SK-MEL-5 (cell line): ENCODE measurements around the gene CD82. TPM values are rescaled to one million over a fixed set of nuclear protein-coding genes. Genes with fewer than 3 reads are reported as not detected.
"Not testable (repeated sequence)": the region's sequence is repeated elsewhere in the genome, so short reads cannot be mapped to it uniquely, and the experiment has no call there.

Source experiments
- DNase-seq: peaks from one replicate; pipeline ENCODE4 v3.0.0-alpha.2; 2016; ENCODE audit warnings: low read depth, low spot score
- in situ Hi-C: cut with HindIII; loops from 2 replicates; pipeline ENCODE4 v1.10.0; 2016; ENCODE audit warnings: low sequenced_read_pairs, high pct_unique_total_duplicates, low pct_unique_long_range_greater_than_20kb
- small RNA-seq, 2 experiments: library from RNA; depleted of rRNA; stranded (forward); fragments of <200 nt; gene quantifications; one replicate each; pipeline ENCODE3, GENCODE V24; 2014
- total RNA-seq: library from RNA; depleted of rRNA; stranded (reverse); fragments of >200 nt; shearing (Covaris generic); gene quantifications from 2 replicates; pipeline ENCODE4 v1.2.3, GENCODE V29; 2014; rRNA removed

Gene CD82
- total RNA-seq, 1 experiment from 2014 or later = 9.1 TPM

DNA sequence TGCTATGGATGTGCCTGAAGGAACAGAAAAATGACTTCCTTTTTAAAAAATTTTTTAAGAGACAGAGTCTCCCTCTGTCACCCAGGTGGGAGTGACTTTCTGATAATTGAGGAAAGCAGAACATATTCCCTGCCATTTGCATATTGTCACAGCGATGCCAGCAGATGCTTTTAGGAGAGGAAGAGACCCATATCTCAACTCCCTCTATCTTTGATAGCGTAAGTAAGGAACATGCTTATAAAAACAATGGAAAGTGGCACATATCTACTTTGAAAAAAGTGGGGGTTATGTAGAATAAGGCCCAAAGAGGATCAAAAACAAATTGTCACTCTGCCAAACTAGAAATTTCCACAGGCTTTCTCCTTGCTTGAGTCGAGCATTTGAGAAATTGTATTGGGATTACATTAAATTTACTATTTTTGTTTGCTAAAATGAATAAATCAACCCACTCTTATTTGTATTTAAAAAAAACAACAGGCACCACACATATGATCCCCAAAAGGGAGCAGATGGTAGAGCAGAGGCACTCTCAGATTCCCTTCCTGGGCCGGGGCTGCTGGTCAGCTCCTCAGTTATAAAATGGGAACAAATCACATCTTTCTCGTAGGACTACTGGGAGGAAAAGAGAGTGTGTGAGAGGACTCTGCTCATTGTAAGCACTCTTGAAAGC, 92.5 kb downstream of the CD82 start:
- in situ Hi-C loops = no loop called here
- DNase-seq = no peak

GRCh38 chr11:44658506-44658850, 93.0 kb downstream of the CD82 start:
- DNase-seq = peak; percentile 52
- in situ Hi-C loops = no loop called here

- DNase-seq = no peak
- in situ Hi-C loops = no loop called here
Measured at GRCh38 chr11:44659641-44660040, 94.2 kb downstream of the CD82 start.

GRCh38 chr11:44660535-44660934, 95.1 kb downstream of the CD82 start:
- DNase-seq, in situ Hi-C loops: not testable (repeated sequence)

DNA sequence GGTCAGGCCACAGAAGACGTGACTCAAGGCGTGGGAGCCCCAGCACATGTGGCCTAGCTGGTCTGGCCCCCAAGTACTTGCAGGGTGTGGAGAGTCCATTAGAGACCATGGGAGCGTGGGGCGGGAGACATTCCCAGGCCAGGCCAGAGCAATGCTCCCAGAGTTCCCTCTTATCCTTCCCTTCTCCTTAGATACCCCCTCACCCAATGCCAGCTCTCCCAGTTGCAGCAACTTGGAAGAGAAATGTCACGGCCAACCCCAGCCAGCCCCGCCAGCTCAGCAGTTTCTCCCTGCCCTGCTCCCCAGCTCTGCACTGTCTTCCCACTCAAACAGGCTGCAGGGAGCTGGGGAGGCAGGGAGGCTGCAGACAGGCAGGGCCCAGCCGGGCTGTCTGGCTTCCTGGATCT, 95.9 kb downstream of the CD82 start:
- no peak for DNase-seq
- in situ Hi-C loops = no loop called here

Small RNA genes within 50 kb of the gene (small RNA-seq; reads per million reads assigned to genes)
- 0 reads per million in 2 experiments for gene AC104010.1

Other genes starting within 250 kb of the CD82 start
- not detected in 2 replicates for gene TSPAN18, start 161.3 kb downstream of the CD82 start, total RNA-seq